GM13976 (cell line): ENCODE measurements around the gene ACVR2A.

Experiments used
- DNase-seq: peaks from one replicate; pipeline ENCODE4 v3.0.0; 2012; ENCODE audit warnings: low spot score
- CTCF ChIP-seq: IDR thresholded peaks from 2 replicates; pipeline ENCODE4 v1.5.1; 2012; ENCODE audit warnings: borderline replicate concordance, mild to moderate bottlenecking; ENCODE audit not compliant: insufficient read depth; ENCODE audit errors: extremely low read depth, missing control alignments, control extremely low read depth
- in situ Hi-C: fragments of 300-500 bp; cut with MboI; formaldehyde crosslinking; loops from one replicate; pipeline ENCODE4 v1.12.0; 2022; ENCODE audit warnings: low sequenced_read_pairs, mixed read lengths, inconsistent platforms; ENCODE audit not compliant: unreplicated experiment

The ACVR2A gene

GRCh38 chr2:147865560-147865959, 20.7 kb downstream of the ACVR2A start:
- TF ChIP-seq CTCF = no peak
- no peak for DNase-seq
- in situ Hi-C loops = no loop called here

GRCh38 chr2:147867050-147867449, 22.2 kb downstream of the ACVR2A start:
- no peak for DNase-seq
- TF ChIP-seq CTCF = no peak
- in situ Hi-C loops = no loop called here

- no peak for TF ChIP-seq CTCF
- DNase-seq = no peak
- in situ Hi-C loops = no loop called here
These were observed 25.1 kb downstream of the ACVR2A start for GRCh38 chr2:147869934-147870333.

GRCh38 chr2:147872967-147873366, 28.1 kb downstream of the ACVR2A start:
- no peak for TF ChIP-seq CTCF

GRCh38 chr2:147873859-147874483, 29.1 kb downstream of the ACVR2A start:
- no peak for DNase-seq
- in situ Hi-C loops = no loop called here
- no peak for TF ChIP-seq CTCF

More at GRCh38 chr2:147872967-147873366, 28.1 kb downstream of the ACVR2A start:
- in situ Hi-C loops = no loop called here
- DNase-seq = no peak

GRCh38 chr2:147879846-147880245, 35.0 kb downstream of the ACVR2A start:
- no peak for DNase-seq
- TF ChIP-seq CTCF = no peak
- in situ Hi-C loops = no loop called here
